GM19468 (cell line): ENCODE data around the gene C21orf58.

Experiments used
- ATAC-seq: cut with Tn5 transposase; IDR thresholded peaks from one replicate; pipeline ENCODE4 v1.9.1; 2021; ENCODE audit warnings: mild to moderate bottlenecking, moderate library complexity, moderate number of reproducible peaks; ENCODE audit not compliant: unreplicated experiment; ENCODE audit errors: extremely low read depth

C21orf58 gene

DNA sequence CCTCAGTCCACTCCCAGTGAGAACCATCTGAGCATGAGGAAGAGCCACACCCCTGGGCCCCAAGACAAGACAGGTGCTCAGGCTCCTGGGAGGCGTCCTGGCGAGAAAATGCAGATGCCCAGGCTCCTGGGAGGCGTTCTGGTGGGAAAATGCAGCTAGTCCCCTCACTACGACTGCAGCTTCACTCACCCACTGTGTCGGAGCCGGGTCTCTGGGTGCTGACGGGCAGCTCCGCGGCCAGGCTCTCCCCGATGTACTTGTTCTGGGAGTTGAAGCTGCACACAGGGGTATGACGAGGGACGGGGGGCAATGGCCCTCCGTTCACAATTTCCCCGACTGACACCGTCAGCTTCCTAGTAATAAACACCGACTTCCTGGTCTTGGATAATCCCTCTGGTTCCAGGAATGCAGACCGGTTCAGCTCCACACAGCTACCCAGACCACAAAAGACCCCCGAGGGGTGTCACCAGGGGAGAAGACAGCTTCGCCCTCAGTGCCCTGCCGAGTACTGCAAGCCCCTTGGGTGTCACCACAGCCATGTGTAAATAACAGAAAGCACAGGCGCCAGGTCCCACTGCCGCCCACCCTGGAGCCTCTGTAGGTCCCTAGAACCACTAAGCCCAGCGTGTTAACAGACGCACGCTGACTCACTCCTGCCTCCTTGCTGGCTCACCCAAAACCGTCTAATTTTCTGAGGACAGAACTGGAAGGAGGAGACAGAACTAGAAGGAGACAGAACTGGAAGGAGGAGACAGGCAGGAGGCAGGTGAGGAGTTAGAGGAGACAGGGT lies 57.7 kb downstream of the C21orf58 start:
- no peak for ATAC-seq

DNA sequence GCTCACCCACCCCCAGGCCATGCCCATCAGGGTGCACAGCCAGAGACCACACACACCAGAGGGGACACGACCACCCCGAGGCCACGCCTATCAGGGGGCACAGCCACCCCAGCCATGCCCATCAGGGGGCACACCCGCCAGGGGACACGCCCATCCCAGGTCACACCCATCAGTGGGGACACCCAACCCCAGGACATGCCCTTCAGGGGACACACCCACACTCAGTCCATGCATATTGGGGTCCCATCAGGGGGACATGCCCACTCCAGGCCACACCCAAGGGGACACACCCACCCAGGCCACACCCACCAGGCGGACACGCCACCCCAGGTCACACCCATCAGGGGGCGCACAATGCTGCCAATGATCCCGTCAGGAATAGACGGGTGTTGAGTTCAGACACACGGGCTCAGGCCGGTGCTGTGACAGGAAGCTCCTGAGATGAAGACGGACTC lies 59.0 kb downstream of the C21orf58 start:
- no peak for ATAC-seq

GRCh38 chr21:46264046-46264689 lies 59.5 kb downstream of the C21orf58 start:
- no peak for ATAC-seq

DNA sequence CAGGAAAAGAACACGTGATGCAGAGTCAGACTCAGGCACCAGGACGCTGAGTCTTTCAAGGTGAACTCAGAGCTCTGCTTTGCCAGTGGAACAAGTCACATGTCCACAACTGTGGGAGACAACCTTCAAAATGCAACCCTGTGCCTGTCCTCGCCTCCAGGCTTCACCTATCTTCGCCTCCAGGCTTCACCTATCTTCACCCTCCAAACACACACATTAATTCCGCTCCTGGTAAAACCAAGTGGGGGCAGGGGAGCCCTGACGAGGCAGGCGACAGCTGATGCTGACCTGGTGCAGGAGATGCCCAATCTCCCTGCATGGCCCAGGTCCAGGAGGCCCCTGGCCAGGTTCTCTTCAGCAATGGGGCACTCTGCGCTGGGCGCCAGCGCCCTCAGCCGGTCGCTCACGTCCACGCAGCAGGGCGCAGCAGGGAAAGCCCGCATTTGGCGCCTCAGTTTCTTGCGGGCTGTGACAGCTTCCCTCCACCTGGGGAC lies 67.1 kb downstream of the C21orf58 start:
- no peak for ATAC-seq

DNA sequence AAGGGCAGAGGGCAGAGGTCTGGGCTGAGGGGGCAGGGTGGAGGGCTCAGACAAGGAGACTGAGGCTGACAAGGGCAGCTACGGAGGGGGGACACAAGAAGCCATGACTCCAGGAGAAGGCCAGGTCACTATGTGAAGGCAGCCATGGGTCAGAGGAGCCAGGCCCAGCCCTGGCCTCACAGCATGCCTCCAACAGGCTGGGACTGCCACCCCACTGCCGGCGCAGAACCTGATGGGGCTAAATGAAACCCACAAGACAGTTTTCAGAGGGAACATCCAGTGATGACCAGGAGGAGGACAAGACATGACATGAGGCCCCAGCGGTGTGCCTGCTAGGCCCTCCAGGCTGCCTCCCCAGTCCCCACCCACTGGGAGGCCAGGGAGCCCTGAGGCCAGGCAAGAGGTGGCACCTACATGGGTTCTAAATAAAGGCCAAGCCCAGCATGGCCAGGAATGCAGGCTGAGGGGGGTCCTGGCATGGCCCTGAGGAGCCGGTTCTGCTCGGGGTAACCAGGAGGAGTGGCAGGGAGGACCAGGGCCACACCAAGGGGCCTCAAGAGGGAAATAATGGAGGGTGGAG lies 67.8 kb downstream of the C21orf58 start:
- ATAC-seq = no peak

DNA sequence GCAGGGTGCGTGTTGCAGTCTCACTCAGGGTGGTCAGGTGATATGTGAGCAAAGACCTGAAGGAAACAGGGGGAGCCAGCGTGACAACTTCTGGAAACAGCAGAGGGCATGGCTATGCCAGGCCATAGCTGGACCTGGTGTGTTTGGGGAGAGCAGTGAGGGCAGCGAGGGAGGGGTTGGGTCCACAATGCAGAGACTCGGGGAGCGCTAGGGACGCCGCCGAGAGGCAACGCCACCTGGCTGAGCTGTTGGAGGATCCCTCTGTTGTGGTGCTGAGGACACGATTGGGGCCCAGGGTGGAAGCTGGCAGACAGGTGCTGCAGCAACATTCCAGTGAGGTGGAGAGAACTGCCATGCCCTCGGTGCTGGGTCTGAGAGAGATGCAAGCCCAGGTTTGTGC lies 68.5 kb downstream of the C21orf58 start:
- ATAC-seq = no peak

DNA sequence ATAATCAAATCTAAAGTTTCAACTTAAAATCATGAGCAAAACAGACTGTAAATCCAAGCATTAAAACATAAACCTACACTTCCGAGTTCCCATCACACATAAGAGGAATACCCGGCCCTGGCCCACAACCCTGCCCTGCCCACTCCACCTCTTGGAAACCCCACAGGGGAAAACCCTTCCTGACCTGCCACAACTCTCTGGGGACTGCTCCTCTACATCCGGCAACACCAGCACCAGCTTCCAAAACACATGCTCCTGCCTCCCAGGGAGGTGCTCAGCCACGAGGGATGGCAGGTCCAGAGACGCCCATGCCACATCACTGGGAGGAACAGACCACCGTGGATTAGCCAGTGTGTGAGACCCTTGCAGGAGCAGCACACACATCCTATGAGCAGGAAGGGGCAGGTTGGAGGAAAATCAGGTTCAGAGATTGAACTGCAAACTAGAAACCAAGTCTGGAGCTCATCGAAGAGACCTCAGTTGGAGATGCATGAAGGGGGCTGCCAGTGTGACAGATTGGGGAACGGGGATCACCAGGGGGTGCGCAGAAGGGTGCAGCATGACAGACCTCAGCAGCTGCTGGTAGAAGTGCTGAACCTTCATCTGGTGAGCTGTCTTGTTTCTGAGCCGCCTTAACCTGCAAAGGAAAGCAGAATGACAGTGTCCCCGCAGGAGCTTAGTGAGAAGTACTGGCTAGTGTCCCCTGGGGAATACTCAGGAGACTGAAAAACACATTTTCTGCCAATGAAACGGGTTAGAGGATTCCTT lies 69.3 kb downstream of the C21orf58 start:
- no peak for ATAC-seq

GRCh38 chr21:46253610-46254124 lies 70.0 kb downstream of the C21orf58 start:
- ATAC-seq = no peak

DNA sequence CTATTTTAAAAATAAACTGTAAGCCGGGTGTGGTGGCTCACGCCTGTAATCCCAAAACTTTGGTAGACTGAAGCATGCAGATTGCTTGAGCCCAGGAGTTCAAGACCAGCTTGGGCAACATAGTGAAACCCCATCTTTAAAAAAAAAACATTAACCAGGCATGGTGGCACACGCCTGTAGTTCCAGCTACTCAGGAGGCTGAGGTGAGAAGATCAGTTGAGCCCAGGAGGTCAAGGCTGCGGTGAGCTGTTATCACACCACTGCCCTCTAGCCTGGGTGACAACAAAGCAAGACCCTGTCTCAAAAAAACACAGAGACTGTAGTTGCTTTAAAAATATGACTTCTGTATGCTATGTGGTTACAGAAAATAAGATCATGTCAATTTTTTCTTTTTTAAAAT lies 70.8 kb downstream of the C21orf58 start:
- ATAC-seq = no peak
